HCT116 (cell line): ENCODE results near the gene MCF2L2.

Experiments
- CEBPB ChIP-seq: IDR thresholded peaks from 2 replicates; pipeline ENCODE4 v1.6.1; 2012; ENCODE audit warnings: low read depth
- ELF1 ChIP-seq: IDR thresholded peaks from 2 replicates; pipeline ENCODE4 v1.6.1; 2012; ENCODE audit warnings: low read depth, borderline replicate concordance
- EZH2 ChIP-seq: fragments of 200-600 bp; sonication (generic); IDR thresholded peaks from 2 replicates; pipeline ENCODE4 v1.6.1; 2017; ENCODE audit warnings: antibody characterized with exemption, mixed run types
- JUND ChIP-seq: IDR thresholded peaks from 2 replicates; pipeline ENCODE4 v1.6.1; 2012
- POLR2A ChIP-seq: IDR thresholded peaks from 2 replicates; pipeline ENCODE4 v1.7.0; 2011; ENCODE audit warnings: borderline replicate concordance; ENCODE audit not compliant: insufficient read depth, insufficient read length; ENCODE audit errors: extremely low read depth
- POLR2AphosphoS5 ChIP-seq: IDR thresholded peaks from 2 replicates; pipeline ENCODE4 v1.6.1; 2011; ENCODE audit warnings: mild to moderate bottlenecking, low read depth, low read length, moderate library complexity
- RAD21 ChIP-seq: IDR thresholded peaks from 2 replicates; pipeline ENCODE4 v1.6.1; 2012; ENCODE audit warnings: low read depth, mild to moderate bottlenecking
- SIN3A ChIP-seq: IDR thresholded peaks from 2 replicates; pipeline ENCODE4 v1.6.1; 2012; ENCODE audit warnings: low read depth
- YY1 ChIP-seq: IDR thresholded peaks from 2 replicates; pipeline ENCODE4 v1.6.1; 2011; ENCODE audit warnings: low read length, low read depth, moderate library complexity, mild to moderate bottlenecking; ENCODE audit not compliant: insufficient replicate concordance; ENCODE audit errors: extremely low read depth
- ZFX ChIP-seq: fragments of 450-650 bp; IDR thresholded peaks from 2 replicates; pipeline ENCODE4 v1.6.1; 2017
- TF ChIP-seq, protein P1 (sequence below), 3 experiments: fragments of 200-600 bp in 1 of 3; sonication (generic) in 1 of 3; IDR thresholded peaks in 2 of 3; conservative IDR thresholded peaks in 1 of 3; 2 replicates each; pipeline ENCODE4 v1.5.1; 2012 to 2017; ENCODE audit warnings: low read depth in 2 of 3, low read length in 2 of 3, antibody characterized with exemption in 1 of 3, borderline replicate concordance in 1 of 3, control low read depth in 1 of 3, mild to moderate bottlenecking in 1 of 3, mixed read lengths in 1 of 3, mixed run types in 1 of 3, moderate library complexity in 1 of 3; ENCODE audit not compliant: insufficient read depth in 1 of 3
- TF ChIP-seq, protein P2 (sequence below): IDR thresholded peaks from 2 replicates; pipeline ENCODE4 v1.6.1; 2012; ENCODE audit warnings: low read depth
- TF ChIP-seq, protein P3 (sequence below): IDR thresholded peaks from 2 replicates; pipeline ENCODE4 v1.6.1; 2012
- TF ChIP-seq, protein P4 (sequence below): IDR thresholded peaks from 2 replicates; pipeline ENCODE4 v1.6.1; 2012

DNA sequence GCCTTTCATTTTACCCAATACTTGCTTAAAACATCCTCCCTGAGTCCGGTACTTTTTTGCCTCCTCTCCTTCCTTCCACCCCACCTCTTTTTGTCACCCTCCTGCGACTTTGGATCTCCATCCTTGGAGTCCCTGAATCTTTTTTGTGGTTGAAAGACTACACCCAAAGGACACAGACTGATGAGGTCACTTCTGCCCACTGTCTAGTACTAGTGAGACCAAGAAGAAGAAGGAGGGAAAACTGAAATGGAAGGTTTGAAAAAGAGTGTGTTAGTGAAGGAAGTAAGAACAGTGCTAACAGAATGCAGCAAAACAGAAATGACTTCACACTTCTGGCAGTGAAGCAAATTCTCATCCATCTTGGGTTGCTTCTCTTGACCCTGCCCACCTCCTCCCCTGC lies 168.8 kb downstream of the MCF2L2 start:
- TF ChIP-seq POLR2A, result no peak
- no peak for TF ChIP-seq RAD21
- TF ChIP-seq YY1, result no peak
- TF ChIP-seq, protein P1, sequence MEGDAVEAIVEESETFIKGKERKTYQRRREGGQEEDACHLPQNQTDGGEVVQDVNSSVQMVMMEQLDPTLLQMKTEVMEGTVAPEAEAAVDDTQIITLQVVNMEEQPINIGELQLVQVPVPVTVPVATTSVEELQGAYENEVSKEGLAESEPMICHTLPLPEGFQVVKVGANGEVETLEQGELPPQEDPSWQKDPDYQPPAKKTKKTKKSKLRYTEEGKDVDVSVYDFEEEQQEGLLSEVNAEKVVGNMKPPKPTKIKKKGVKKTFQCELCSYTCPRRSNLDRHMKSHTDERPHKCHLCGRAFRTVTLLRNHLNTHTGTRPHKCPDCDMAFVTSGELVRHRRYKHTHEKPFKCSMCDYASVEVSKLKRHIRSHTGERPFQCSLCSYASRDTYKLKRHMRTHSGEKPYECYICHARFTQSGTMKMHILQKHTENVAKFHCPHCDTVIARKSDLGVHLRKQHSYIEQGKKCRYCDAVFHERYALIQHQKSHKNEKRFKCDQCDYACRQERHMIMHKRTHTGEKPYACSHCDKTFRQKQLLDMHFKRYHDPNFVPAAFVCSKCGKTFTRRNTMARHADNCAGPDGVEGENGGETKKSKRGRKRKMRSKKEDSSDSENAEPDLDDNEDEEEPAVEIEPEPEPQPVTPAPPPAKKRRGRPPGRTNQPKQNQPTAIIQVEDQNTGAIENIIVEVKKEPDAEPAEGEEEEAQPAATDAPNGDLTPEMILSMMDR (IDR thresholded peaks at IDR 0.05 in 2 of 3, conservative IDR thresholded peaks at IDR 0.05 in 1 of 3; ENCODE audit: borderline replicate concordance in 1 of 3, insufficient read depth in 1 of 3, low read depth in 2 of 3, low read length in 2 of 3), result no peak
- TF ChIP-seq JUND, result no peak
- TF ChIP-seq SIN3A, result no peak
- no peak for TF ChIP-seq CEBPB
- no peak for TF ChIP-seq ZFX
- TF ChIP-seq, protein P2, sequence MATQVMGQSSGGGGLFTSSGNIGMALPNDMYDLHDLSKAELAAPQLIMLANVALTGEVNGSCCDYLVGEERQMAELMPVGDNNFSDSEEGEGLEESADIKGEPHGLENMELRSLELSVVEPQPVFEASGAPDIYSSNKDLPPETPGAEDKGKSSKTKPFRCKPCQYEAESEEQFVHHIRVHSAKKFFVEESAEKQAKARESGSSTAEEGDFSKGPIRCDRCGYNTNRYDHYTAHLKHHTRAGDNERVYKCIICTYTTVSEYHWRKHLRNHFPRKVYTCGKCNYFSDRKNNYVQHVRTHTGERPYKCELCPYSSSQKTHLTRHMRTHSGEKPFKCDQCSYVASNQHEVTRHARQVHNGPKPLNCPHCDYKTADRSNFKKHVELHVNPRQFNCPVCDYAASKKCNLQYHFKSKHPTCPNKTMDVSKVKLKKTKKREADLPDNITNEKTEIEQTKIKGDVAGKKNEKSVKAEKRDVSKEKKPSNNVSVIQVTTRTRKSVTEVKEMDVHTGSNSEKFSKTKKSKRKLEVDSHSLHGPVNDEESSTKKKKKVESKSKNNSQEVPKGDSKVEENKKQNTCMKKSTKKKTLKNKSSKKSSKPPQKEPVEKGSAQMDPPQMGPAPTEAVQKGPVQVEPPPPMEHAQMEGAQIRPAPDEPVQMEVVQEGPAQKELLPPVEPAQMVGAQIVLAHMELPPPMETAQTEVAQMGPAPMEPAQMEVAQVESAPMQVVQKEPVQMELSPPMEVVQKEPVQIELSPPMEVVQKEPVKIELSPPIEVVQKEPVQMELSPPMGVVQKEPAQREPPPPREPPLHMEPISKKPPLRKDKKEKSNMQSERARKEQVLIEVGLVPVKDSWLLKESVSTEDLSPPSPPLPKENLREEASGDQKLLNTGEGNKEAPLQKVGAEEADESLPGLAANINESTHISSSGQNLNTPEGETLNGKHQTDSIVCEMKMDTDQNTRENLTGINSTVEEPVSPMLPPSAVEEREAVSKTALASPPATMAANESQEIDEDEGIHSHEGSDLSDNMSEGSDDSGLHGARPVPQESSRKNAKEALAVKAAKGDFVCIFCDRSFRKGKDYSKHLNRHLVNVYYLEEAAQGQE, result no peak
- no peak for TF ChIP-seq EZH2
- TF ChIP-seq, protein P3, sequence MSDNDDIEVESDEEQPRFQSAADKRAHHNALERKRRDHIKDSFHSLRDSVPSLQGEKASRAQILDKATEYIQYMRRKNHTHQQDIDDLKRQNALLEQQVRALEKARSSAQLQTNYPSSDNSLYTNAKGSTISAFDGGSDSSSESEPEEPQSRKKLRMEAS, result no peak
- no peak for TF ChIP-seq ELF1
- no peak for TF ChIP-seq POLR2AphosphoS5
- TF ChIP-seq, protein P4, sequence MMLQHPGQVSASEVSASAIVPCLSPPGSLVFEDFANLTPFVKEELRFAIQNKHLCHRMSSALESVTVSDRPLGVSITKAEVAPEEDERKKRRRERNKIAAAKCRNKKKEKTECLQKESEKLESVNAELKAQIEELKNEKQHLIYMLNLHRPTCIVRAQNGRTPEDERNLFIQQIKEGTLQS, result no peak
